Activated CD4-positive, CD25-positive, alpha-beta regulatory T cell (primary cell): ENCODE data around the gene CLN6.
"Not testable (repeated sequence)": the region's sequence is repeated elsewhere in the genome, so short reads cannot be mapped to it uniquely, and the experiment has no call there.

ENCODE experiments used
- DNase-seq, 4 experiments: peaks; one replicate each; lab custom pipeline; 2025; lab: John Stamatoyannopoulos, UW

The CLN6 gene

DNA sequence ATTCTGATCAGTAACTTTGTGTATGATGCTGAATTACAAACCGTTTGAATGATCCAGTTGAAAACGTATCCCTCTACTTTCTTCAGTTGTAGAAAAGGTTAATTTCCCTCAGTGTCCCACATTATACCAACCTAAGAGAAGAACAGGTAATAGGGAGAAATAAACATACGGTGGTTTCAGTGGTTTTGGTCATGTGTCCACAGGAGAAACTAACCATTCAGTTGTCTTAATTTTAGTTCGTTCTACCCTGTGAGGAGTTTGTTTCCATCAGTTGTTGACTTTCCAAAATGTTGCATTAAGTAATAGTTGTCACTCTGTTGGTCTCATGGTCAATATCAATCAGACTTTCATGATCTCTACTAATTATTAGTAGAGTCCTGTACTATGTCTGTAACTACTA is 39.5 kb downstream of the CLN6 start:
- DNase-seq: no peak

DNA sequence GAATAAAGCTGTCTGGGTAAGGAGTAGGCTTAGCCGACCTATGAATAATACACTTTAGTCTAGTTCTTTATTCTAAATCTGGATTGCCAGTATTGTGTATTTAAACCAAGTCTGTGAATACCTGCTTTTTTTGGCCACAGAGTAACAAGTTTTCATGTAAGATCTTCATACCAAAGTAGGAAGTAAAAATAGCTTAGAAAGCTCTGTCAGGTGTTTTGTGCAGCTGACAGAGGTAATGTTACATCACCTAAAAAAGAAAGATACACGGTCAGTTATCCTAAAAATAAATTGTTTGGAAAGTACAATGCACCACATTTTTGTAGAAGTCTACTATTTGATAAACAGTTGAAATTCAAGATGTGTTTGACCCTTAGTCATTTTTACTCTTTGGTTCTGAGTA is 40.9 kb downstream of the CLN6 start:
- DNase-seq: no peak

DNA sequence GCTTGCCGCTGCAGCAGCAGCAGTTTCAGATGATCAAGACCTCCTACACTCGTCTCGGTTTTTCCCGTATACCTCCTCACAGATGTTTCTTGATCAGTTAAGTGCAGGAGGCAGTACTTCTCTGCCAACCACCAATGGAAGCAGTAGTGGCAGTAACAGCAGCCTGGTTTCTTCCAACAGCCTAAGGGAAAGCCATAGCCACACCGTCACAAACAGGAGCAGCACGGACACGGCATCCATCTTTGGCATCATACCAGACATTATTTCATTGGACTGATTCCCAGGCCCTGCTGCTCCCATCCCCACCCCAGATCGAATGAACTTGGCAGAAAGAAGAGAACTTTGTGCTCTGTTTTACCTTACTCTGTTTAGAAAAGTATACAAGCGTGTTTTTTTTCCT is 42.0 kb downstream of the CLN6 start:
- DNase-seq: no peak

- DNase-seq: no peak
These were observed 42.7 kb downstream of the CLN6 start for GRCh38 chr15:68186671-68187397.

DNA sequence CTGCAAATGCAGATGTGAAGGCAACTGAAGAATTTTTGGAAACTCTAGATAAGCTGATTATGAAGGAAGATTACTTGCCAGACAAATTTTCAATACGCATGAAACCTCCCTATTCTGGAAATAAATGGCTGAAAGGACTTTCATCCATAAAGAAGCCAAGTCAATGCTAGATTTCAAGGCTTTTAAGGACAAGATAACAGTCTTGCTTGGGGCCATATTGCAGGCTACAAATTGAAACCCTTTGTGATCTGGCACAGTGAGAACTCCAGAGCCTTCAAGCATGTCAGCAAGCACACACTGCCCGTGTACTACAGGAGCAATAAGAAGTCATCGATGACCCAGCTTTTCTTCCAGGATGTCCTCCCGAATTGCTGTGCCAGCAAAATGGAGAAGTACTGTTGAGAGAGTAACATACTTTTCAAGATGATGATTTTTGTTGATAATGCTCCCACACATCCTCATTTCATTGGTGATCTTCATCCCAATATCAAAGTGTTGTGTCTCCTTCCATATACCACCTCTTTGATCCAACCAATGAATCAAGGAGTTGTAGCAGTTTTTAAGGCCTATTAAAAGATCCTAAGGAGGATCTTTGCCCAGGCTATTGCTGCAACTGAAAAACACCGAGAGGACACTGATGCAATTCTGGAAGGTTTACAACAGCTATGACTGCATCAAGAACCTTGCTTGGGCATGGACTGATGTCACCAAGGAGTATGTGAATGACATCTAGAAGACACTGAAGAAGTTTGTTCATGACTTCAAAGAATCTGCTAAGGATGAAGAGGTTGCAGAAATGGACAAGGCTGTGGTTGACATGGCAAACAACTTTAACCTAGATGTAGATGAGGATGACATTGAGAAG is 44.7 kb downstream of the CLN6 start:
- no peak for DNase-seq

DNA sequence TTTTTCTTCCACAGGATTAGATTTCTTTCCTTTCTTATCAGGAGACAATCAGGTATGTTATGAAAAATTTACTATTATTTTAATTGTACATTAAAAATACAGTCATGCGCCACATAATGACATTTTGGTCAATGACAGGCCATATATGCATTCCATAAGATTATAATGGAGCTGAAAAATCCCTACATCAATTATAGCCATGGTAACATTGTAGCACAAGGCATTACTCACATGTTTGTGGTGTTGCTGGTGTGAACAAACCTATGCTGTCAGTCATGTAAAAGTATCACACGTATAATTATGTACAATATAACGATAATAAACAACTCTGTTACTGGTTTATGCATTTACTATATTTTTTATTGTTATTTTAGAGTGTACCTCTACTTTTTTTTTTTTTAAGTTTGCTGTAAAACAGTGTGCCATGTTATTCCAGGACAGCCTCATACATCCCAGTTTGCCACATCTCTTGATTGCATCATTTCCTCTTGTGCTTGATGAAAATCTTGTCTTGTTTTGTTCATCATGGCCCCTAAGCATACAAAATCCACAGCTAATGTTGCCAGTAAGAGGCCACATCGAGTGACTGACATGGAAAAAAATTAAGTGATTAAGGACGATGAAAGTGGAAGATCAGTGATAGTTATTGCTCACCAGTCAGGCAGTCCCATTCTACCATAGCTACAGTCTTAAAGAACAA is 45.8 kb downstream of the CLN6 start:
- DNase-seq: no peak

DNA sequence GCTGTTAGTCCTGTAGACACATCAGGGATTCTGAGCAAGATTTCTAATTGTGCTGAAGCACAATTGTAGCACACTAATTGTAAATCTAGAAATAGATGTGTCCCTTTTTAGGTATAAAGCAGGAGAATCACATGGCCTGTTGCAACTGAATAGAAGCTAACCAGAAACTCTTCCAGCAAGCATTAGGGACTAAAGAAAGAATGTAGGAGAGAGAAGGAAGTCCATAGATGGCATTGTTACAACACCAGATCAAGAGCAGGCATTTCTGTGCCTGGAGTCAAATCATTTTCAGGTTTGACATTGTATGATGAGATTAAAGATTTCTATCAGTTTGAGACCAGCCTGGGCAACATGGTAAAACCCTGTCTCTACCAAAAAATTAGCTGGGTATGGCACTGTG is 51.8 kb downstream of the CLN6 start:
- no peak for DNase-seq

DNA sequence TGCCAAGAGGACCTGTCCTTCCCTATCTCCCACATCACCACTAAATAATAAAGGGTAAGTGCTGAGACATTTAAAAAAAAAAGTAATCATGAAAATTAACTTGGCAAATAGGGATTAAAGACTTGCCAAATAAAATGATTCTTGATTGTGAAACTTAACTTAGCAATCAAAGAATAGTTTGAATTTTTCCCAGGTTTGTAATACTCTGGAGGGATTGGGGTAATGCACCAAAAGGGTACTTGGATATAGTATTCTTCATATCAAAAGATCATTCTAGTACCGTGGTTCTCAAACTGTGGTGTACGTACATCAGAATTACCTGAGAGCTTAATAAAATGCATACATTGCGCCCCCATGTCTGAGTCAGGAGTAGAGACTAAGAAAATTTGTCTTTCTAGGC is 52.9 kb downstream of the CLN6 start:
- DNase-seq: no peak

DNA sequence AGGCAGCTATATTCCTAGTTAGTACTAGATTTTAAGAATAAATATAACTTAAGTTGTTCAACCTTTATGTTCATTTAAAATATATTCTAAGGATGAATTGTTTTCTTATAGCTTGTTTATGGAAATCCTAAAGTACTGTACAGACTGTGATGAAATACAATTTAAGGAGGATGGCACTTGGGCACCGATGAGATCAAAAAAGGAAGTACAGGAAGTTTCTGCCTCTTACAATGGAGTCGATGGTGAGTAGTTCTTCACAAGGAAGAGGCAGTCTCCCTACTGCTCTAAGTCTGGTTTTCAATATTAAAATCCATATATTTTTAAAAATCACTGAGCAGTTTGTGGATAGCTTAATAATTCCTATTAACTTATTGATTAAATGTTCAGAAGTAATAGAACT is 54.0 kb downstream of the CLN6 start:
- no peak for DNase-seq

DNA sequence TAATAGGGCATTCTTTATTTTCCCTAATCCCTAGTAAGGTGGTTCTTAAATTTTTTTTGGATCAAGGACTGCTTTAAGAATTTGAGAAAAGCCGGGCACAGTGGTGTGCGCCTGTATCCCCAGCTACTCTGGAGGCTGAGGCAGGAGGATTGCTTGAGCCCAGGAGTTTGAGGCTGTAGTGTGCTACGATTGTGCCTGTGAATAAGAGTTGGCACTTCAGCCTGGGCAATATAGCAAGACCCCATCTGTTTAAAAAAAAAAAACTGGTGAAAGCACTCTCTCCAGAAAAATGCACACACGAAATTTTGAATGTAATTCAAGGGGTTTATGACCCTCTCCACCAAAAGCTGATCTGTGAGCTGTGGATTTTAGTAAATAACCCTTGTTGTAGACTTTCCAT is 56.4 kb downstream of the CLN6 start:
- DNase-seq: no peak

DNA sequence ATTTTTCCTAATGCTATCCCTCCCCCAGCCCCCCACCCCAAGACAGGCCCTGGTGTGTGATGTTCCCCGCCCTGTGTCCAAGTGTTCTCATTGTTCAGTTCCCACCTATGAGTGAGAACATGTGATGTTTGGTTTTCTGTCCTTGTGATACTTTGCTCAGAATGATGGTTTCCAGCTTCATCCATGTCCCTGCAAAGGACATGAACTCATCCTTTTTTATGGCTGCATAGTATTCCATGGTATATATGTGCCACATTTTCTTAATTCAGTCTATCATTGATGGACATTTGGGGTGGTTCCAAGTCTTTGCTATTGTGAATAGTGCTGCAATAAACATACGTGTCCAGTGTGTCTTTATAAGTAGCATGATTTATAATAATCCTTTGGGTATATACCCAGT is 57.5 kb downstream of the CLN6 start:
- DNase-seq: not testable (repeated sequence)

DNA sequence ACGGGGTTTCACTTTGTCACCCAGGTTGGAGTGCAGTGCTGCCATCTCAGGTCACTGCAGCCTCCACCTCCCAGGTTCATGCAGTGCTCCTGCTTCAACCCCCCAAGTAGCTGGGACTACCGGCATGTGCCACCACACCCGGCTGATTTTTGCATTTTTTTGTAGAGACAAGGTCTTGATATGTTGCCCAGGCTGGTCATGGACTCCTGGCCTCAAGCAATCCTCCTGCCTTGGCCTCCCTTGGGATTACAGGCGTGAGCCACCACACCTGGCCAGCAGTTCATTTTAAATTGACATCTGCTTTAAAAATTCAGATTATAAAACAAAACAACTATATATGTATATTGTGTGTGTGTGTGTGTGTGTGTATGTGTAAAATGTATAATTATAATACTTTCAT is 62.7 kb downstream of the CLN6 start:
- DNase-seq: no peak

DNA sequence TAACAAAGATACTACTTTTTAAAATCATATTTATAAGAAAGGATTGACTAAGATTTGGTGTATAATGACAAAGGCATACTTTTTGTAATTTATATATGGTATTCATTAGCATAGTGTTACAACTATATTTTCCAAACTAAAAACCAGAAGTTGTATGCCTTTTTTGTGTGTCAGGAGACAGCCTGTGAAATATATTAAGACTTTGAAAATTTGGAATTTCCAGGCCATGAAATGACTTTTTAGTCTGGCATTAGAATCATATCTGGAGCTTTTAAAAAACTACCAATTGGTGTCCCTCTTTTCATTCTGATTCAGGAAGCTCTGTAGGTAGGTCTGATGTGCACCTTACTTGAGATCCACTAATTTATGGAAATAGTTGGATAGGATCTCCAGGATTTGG is 66.3 kb downstream of the CLN6 start:
- no peak for DNase-seq

DNA sequence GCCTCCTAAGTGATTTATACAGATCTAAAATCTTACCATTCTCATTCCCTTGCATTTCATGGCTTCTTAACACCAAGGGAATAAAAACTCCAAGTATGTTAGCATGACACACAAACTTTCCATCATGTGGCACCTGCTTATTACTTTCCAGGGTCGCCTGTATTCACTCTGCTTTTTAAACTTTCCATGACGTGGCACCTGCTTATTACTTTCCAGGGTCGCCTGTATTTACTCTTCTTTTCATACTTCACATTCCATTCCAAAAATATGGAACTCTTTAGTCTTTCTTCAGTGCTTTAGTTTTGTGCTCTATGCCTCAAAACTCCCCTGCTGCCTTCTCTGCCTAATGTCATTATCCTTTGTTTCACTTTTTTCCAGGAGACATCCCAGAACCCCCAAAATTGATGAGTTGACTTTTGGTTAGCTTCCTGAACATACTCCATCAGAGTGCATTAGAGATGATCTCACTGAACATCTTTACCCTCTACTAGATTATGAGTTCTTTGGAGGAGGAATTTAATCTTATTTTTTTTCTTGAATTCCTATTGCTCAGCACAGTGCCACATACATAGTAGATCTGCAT is 71.4 kb downstream of the CLN6 start:
- no peak for DNase-seq

DNA sequence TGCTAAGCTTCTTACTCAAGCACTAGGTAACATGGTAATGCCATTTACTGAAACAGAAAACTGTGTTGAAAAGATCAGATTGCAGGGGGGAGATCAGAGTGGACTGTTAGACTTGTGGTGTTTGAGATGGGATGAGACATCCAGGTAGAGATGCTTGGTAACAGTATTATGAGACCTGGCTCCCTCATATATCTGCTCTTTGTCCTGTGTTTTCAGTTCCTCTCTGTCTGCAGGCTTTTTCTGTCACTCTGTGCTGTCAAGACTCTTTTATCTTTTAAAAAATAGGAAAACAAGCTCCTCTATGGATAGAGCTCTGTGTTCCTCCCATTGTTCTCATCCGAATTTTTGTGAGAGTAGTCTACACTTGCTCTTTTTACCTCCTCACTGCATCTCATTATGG is 72.5 kb downstream of the CLN6 start:
- no peak for DNase-seq
